Measurements from ENCODE around the gene PAX3. TPM values are rescaled to one million over a fixed set of nuclear protein-coding genes. Genes with fewer than 3 reads are reported as not detected.

Gene PAX3
- total RNA-seq, 1 donor from 2014 or later, result 4.6 TPM

DNA sequence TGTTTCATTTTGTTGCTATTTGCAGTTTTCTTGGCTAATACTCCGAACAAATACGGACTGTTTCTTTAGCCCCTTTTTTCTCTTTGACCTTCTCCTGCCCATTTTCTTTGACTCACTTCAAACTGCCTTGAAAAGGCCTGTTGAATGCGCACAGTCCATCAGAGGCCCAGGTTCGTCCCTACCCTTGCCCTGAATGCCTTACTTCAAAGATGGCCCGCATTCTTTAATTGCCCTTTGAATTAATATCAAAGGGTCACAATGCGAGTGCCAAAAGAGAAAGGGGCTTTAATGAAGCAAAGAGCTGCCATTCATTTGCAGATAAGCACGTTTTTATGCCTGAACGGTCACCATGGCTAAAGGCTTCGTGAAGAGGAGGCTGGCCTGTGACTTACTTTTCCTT lies 29.7 kb downstream of the PAX3 start:
- Mint-ChIP-seq H3K27ac (peak overlapping the region; percentile 67), H3K4me1 (peaks cover 93% of the 10 kb centered on the region), H3K9me3 (peaks cover 7% of the 10 kb centered on the region), H3K36me3 (peaks cover 21% of the 10 kb centered on the region), H3K27me3 (ENCODE audit: insufficient read depth, low read depth) (peaks cover under 1% of the 10 kb centered on the region), H3K4me3 (peak overlapping the region; percentile 64)
- DNase-seq (ENCODE audit: low spot score), result peak; percentile 88
- Histone ChIP-seq H3K79me2 (ENCODE audit: low read depth) (no peaks in the 10 kb centered on the region), H3K4me1 (peaks cover 56% of the 10 kb centered on the region), H3K27ac (no peak overlapping the region), H3K4me2 (peak overlapping the region; percentile 54), H3K36me3 (no peaks in the 10 kb centered on the region), H2AFZ (replicated peaks) (no peak overlapping the region), H3F3A (ENCODE audit: low read depth) (peaks cover 64% of the 10 kb centered on the region), H3K4me3 (peak overlapping the region; percentile 5), H3K9me3 (ENCODE audit: low read depth) (peaks cover 2% of the 10 kb centered on the region), H3K27me3 (peaks cover 90% of the 10 kb centered on the region), H3K9ac (no peak overlapping the region), H4K20me1 (ENCODE audit: low read depth) (peaks cover 50% of the 10 kb centered on the region)
- TF ChIP-seq EZH2phosphoT487 (IDR thresholded peaks at IDR 0.05) (peak; percentile 97), EZH2 (IDR thresholded peaks at IDR 0.05) (no peak)

DNA sequence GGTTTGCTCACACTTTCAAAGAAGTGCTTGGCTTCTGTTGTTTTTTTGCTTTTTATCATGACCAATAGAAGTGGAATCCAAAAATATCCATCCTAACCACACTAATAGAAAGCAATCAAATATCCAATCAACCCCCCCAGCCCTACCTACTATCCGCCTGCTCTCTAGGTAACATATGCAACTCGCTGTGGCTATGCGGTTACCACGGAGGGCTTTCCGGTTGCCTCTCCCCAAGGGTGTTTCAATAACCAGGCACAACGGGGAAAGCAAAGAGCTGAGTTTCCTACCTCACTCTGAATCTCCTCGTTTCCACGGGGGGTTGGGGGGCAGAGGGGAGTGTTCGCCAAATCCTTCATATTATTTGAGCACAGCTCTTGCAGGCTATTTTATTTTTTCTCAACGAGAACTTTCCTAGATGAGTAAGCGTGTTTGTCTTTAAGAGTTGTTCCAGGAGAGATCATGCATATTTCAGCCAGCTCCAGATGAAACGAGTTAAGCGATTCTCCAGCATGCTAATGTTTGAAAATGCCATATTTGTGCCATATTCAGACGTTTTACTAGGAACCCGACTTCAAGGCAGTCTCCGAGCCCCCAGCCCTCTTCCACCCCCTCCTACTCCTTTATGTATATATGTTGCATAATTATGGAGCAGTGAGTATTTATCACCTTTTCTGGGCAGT lies 30.3 kb downstream of the PAX3 start:
- H3K27ac Mint-ChIP-seq, result peak overlapping the region; percentile 88
- peak overlapping the region; percentile 54 for H3K4me2 ChIP-seq
- TF ChIP-seq, protein P1, sequence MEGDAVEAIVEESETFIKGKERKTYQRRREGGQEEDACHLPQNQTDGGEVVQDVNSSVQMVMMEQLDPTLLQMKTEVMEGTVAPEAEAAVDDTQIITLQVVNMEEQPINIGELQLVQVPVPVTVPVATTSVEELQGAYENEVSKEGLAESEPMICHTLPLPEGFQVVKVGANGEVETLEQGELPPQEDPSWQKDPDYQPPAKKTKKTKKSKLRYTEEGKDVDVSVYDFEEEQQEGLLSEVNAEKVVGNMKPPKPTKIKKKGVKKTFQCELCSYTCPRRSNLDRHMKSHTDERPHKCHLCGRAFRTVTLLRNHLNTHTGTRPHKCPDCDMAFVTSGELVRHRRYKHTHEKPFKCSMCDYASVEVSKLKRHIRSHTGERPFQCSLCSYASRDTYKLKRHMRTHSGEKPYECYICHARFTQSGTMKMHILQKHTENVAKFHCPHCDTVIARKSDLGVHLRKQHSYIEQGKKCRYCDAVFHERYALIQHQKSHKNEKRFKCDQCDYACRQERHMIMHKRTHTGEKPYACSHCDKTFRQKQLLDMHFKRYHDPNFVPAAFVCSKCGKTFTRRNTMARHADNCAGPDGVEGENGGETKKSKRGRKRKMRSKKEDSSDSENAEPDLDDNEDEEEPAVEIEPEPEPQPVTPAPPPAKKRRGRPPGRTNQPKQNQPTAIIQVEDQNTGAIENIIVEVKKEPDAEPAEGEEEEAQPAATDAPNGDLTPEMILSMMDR (IDR thresholded peaks at IDR 0.05), result no peak
- TF ChIP-seq EZH2phosphoT487 (IDR thresholded peaks at IDR 0.05) (no peak), EZH2 (IDR thresholded peaks at IDR 0.05) (no peak)

DNA sequence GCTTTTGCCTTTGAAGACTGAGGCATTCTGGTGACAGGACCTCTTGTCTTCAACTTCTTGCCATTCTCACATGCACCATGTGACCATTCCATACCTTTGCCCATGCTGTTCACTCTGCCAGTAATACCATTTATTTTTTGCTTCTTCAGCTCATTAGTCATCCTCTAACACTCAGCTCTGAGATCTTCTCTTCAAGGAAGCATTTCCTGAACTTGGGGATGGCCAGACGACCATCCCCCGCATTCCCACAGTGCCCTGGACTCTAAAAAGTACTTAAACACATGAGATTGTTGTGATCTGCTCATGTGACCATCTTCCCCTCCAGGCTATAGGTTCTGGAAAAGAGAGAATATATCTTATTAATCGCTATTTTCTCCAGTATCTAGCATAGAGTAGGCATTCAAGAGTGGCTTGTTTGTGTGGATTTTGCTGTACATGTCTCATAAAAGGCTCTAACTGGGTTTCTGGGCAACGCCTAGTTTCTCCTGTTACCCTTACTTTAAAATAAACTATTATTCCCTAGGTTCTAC lies 33.9 kb downstream of the PAX3 start:
- Histone ChIP-seq H3K36me3 (no peaks in the 10 kb centered on the region), H4K20me1 (ENCODE audit: low read depth) (peaks cover 20% of the 10 kb centered on the region), H3K9me3 (ENCODE audit: low read depth) (peaks cover 9% of the 10 kb centered on the region), H3F3A (ENCODE audit: low read depth) (peaks cover 24% of the 10 kb centered on the region), H2AFZ (replicated peaks) (no peak overlapping the region), H3K4me3 (no peak overlapping the region), H3K4me1 (peaks cover 30% of the 10 kb centered on the region), H3K27me3 (peaks cover 71% of the 10 kb centered on the region), H3K27ac (no peak overlapping the region), H3K4me2 (no peak overlapping the region), H3K9ac (no peak overlapping the region), H3K79me2 (ENCODE audit: low read depth) (no peaks in the 10 kb centered on the region)
- peaks cover 3% of the 10 kb centered on the region for H3K27me3 Mint-ChIP-seq (ENCODE audit: insufficient read depth, low read depth)
- TF ChIP-seq EZH2 (IDR thresholded peaks at IDR 0.05), result no peak
- TF ChIP-seq, protein P1 (IDR thresholded peaks at IDR 0.05), result no peak
- no peak for TF ChIP-seq EZH2phosphoT487 (IDR thresholded peaks at IDR 0.05)
- peaks cover 80% of the 10 kb centered on the region for H3K4me1 Mint-ChIP-seq
- no peak for DNase-seq (ENCODE audit: low spot score)
- peaks cover 11% of the 10 kb centered on the region for H3K9me3 Mint-ChIP-seq
- peak overlapping the region; percentile 35 for H3K27ac Mint-ChIP-seq
- peaks cover 35% of the 10 kb centered on the region for H3K36me3 Mint-ChIP-seq
- H3K4me3 Mint-ChIP-seq, result no peak overlapping the region

More for the DNA sequence above, 30.3 kb downstream of the PAX3 start:
- Histone ChIP-seq H3F3A (ENCODE audit: low read depth) (peaks cover 60% of the 10 kb centered on the region), H4K20me1 (ENCODE audit: low read depth) (peaks cover 48% of the 10 kb centered on the region), H3K9me3 (ENCODE audit: low read depth) (peaks cover 9% of the 10 kb centered on the region), H3K27ac (no peak overlapping the region), H3K27me3 (peaks cover 83% of the 10 kb centered on the region), H3K79me2 (ENCODE audit: low read depth) (no peaks in the 10 kb centered on the region), H3K4me3 (peak overlapping the region; percentile 5), H3K36me3 (no peaks in the 10 kb centered on the region), H3K4me1 (peaks cover 55% of the 10 kb centered on the region), H2AFZ (replicated peaks) (no peak overlapping the region), H3K9ac (no peak overlapping the region)
- peaks cover 11% of the 10 kb centered on the region for H3K9me3 Mint-ChIP-seq
- H3K36me3 Mint-ChIP-seq, result peaks cover 28% of the 10 kb centered on the region
- H3K4me1 Mint-ChIP-seq, result peaks cover 88% of the 10 kb centered on the region
- DNase-seq (ENCODE audit: low spot score), result no peak
- H3K4me3 Mint-ChIP-seq, result peak overlapping the region; percentile 66
- H3K27me3 Mint-ChIP-seq (ENCODE audit: insufficient read depth, low read depth), result peaks cover 3% of the 10 kb centered on the region

GRCh38 chr2:222261504-222261903 lies 37.3 kb downstream of the PAX3 start:
- peaks cover 42% of the 10 kb centered on the region for H3K36me3 Mint-ChIP-seq
- H3K4me1 Mint-ChIP-seq, result peaks cover 82% of the 10 kb centered on the region
- Histone ChIP-seq H3K9ac (no peak overlapping the region), H3K9me3 (ENCODE audit: low read depth) (peaks cover 9% of the 10 kb centered on the region), H3F3A (ENCODE audit: low read depth) (peaks cover 13% of the 10 kb centered on the region), H3K27me3 (peaks cover 77% of the 10 kb centered on the region), H2AFZ (replicated peaks) (no peak overlapping the region), H3K79me2 (ENCODE audit: low read depth) (no peaks in the 10 kb centered on the region), H3K36me3 (no peaks in the 10 kb centered on the region), H3K4me1 (peaks cover 29% of the 10 kb centered on the region), H3K27ac (no peak overlapping the region), H3K4me2 (no peak overlapping the region), H3K4me3 (no peak overlapping the region), H4K20me1 (ENCODE audit: low read depth) (peaks cover 13% of the 10 kb centered on the region)
- no peak overlapping the region for H3K27ac Mint-ChIP-seq
- no peak overlapping the region for H3K4me3 Mint-ChIP-seq
- peaks cover 11% of the 10 kb centered on the region for H3K9me3 Mint-ChIP-seq
- DNase-seq (ENCODE audit: low spot score), result no peak
- no peak for TF ChIP-seq EZH2 (IDR thresholded peaks at IDR 0.05)
- no peak for TF ChIP-seq EZH2phosphoT487 (IDR thresholded peaks at IDR 0.05)
- TF ChIP-seq, protein P1 (IDR thresholded peaks at IDR 0.05), result no peak
- H3K27me3 Mint-ChIP-seq (ENCODE audit: insufficient read depth, low read depth), result peaks cover 3% of the 10 kb centered on the region

Measured in neural progenitor cell (in vitro differentiated cells).